Suprapubic skin (tissue), 4 donors: ENCODE results near the gene RBBP8. TPM values are rescaled to one million over a fixed set of nuclear protein-coding genes. Genes with fewer than 3 reads are reported as not detected.

ENCODE experiments used
- DNase-seq, 2 donors: peaks; one replicate each; pipeline ENCODE4 v3.0.0-alpha.2; 2019; ENCODE audit warnings: low spot score in 2 of 2
- H3K27ac ChIP-seq: fragments of 200-600 bp; sonication (generic); one replicate; pipeline ENCODE4 v1.5.1; 2019
- H3K27me3 ChIP-seq: fragments of 200-600 bp; sonication (generic); one replicate; pipeline ENCODE4 v1.5.1; 2019
- H3K36me3 ChIP-seq: fragments of 200-600 bp; sonication (generic); one replicate; pipeline ENCODE4 v1.5.1; 2019
- H3K4me1 ChIP-seq: fragments of 200-600 bp; sonication (generic); one replicate; pipeline ENCODE4 v1.5.1; 2019
- H3K4me3 ChIP-seq: fragments of 200-600 bp; sonication (generic); one replicate; pipeline ENCODE4 v1.5.1; 2019; ENCODE audit warnings: mild to moderate bottlenecking
- H3K9me3 ChIP-seq: fragments of 200-600 bp; sonication (generic); one replicate; pipeline ENCODE4 v1.5.1; 2019
- CTCF ChIP-seq, 2 donors: fragments of 200-600 bp in 1 of 2; fragments of 450-650 bp in 1 of 2; sonication (generic) in 1 of 2; IDR thresholded peaks; one replicate each; pipeline ENCODE4 v1.5.1; 2016 to 2019; ENCODE audit warnings: antibody characterized with exemption in 2 of 2, mild to moderate bottlenecking in 1 of 2, moderate library complexity in 1 of 2
- EP300 ChIP-seq: sonication (generic); formaldehyde crosslinking; IDR thresholded peaks from one replicate; pipeline ENCODE4 v1.6.1; 2017; ENCODE audit warnings: antibody characterized with exemption
- POLR2A ChIP-seq, 2 donors: fragments of 450-650 bp; IDR thresholded peaks; one replicate each; pipeline ENCODE4 v1.6.1; 2017; ENCODE audit warnings: antibody characterized with exemption in 2 of 2, mild to moderate bottlenecking in 2 of 2, moderate library complexity in 2 of 2
- POLR2AphosphoS5 ChIP-seq, 3 donors: sonication (generic); formaldehyde crosslinking; IDR thresholded peaks; one replicate each; pipeline ENCODE4 v1.6.1; 2017; ENCODE audit warnings: antibody characterized with exemption in 3 of 3
- WGBS: methylation state at CpG from one replicate; pipeline ENCODE4 v1.1.5; 2018; 5-methylcytosine and 5-hydroxymethylcytosine counted together
- total RNA-seq, 4 donors: library from RNA; depleted of rRNA; stranded (reverse); fragments of >200 nt; gene quantifications; one replicate each; pipeline ENCODE4 v1.1.0, GENCODE V29; 2016

RBBP8 gene
- total RNA-seq, 4 donors from 2014 or later: 41.0 to 78.1 (median 67.0) TPM

DNA sequence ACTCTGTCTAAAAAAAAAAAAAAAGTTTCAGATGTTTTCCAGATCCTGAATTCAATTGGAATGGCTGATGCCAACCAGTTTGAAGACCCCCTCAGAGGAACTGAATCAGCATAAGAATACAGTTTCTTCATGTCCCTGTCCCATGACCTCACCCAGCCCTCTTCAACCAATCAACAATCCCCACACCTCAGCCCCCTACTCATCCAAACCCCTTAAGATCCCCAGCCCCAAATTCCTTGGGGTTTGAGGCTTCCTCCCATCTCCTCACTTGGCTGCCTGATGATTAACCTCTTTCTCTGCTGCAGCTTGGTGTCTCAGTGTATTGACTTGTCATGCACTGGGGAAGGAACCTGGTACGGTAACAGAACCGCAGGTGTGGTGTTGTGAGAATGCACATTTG lies 104.5 kb downstream of the RBBP8 start:
- TF ChIP-seq POLR2A (IDR thresholded peaks at IDR 0.05) (no peak), CTCF (IDR thresholded peaks at IDR 0.05) (no peak), EP300 (no peak), POLR2AphosphoS5 (IDR thresholded peaks at IDR 0.05) (no peak)
- WGBS: 91% methylated on average over 2 of the region's 2 CpGs
- no peaks in the 10 kb centered on the region for H3K4me1 ChIP-seq
- DNase-seq: no peak
- no peaks in the 10 kb centered on the region for H3K9me3 ChIP-seq
- no peak overlapping the region for H3K4me3 ChIP-seq
- H3K27me3 ChIP-seq: no peaks in the 10 kb centered on the region
- H3K27ac ChIP-seq: no peak overlapping the region
- H3K36me3 ChIP-seq: no peaks in the 10 kb centered on the region

DNA sequence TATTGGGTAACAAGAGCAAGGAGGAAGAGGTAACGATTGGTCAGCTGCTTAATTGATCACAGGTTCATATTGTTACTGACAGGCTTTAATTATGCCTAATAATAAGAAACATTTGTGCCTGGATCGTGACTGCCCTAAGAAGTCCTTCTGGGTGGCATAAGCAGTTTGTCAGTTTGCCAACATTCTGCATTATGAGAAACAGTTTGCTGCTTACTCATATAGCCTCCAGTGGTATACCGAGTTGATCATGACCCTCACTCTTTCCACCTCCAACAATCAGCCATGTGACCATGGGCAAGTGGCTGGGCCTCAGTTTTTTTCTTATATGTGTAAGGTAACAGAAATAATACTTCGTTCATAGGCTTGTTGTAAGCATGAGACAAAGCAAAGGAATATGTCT lies 105.6 kb downstream of the RBBP8 start:
- no peak overlapping the region for H3K4me3 ChIP-seq
- TF ChIP-seq POLR2AphosphoS5 (IDR thresholded peaks at IDR 0.05) (no peak), EP300 (no peak), CTCF (IDR thresholded peaks at IDR 0.05) (no peak)

GRCh38 chr18:23042133-23042532 lies 109.0 kb downstream of the RBBP8 start:
- H3K4me1 ChIP-seq: no peaks in the 10 kb centered on the region
- H3K27me3 ChIP-seq: no peaks in the 10 kb centered on the region
- H3K9me3 ChIP-seq: no peaks in the 10 kb centered on the region
- DNase-seq: no peak
- H3K4me3 ChIP-seq: no peak overlapping the region
- H3K36me3 ChIP-seq: no peaks in the 10 kb centered on the region
- TF ChIP-seq POLR2AphosphoS5 (IDR thresholded peaks at IDR 0.05): no peak
- no peak for TF ChIP-seq CTCF (IDR thresholded peaks at IDR 0.05)
- TF ChIP-seq POLR2A (IDR thresholded peaks at IDR 0.05): no peak
- TF ChIP-seq EP300: no peak
- H3K27ac ChIP-seq: no peak overlapping the region

More for the DNA sequence above, 105.6 kb downstream of the RBBP8 start:
- Histone ChIP-seq H3K36me3 (no peaks in the 10 kb centered on the region), H3K27ac (no peak overlapping the region), H3K27me3 (no peaks in the 10 kb centered on the region), H3K9me3 (no peaks in the 10 kb centered on the region), H3K4me1 (no peaks in the 10 kb centered on the region)
- DNase-seq: no peak
- WGBS: 35% methylated on average over 4 of the region's 4 CpGs

DNA sequence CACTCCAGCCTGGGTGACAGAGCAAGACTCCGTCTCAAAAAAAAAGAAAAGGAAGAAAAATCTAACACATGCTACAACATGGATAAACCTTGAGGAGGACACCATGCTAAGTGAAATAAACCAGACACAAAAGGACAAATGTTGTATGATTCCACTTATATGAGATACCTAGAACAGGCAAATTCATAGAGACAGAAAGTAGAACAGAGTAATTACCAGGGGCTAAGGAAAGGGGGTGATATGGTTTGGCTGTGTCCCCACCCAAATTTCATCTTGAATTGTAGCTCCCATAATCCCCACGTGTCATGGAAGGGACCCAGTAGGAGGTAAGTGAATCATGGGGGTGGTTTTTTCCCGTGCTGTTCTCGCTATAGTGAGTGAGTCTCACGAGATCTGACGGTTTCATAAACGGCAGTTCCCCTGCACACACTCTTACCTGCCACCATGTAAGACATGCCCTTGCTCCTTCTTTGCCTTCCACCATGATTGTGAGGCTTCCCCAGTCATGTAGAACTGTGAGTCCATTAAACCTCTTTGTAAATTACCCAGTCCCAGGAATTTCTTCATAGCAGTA lies 110.8 kb downstream of the RBBP8 start:
- Histone ChIP-seq H3K27me3 (no peaks in the 10 kb centered on the region), H3K27ac (no peak overlapping the region), H3K36me3 (no peaks in the 10 kb centered on the region), H3K4me1 (no peaks in the 10 kb centered on the region), H3K4me3 (no peak overlapping the region), H3K9me3 (no peaks in the 10 kb centered on the region)
- no peak for DNase-seq
- 83% methylated on average over 7 of the region's 7 CpGs for WGBS
- TF ChIP-seq CTCF (IDR thresholded peaks at IDR 0.05) (no peak), POLR2AphosphoS5 (IDR thresholded peaks at IDR 0.05) (no peak), EP300 (no peak), POLR2A (IDR thresholded peaks at IDR 0.05) (no peak)

- 86% methylated on average over 5 of the region's 5 CpGs for WGBS
- no peak for TF ChIP-seq POLR2AphosphoS5 (IDR thresholded peaks at IDR 0.05)
- no peak for TF ChIP-seq CTCF (IDR thresholded peaks at IDR 0.05)
- TF ChIP-seq POLR2A (IDR thresholded peaks at IDR 0.05): no peak
- no peak for TF ChIP-seq EP300
Observed at GRCh38 chr18:23049698-23050373, 116.7 kb downstream of the RBBP8 start.

More at GRCh38 chr18:23049698-23050373, 116.7 kb downstream of the RBBP8 start:
- Histone ChIP-seq H3K4me1 (peaks cover 6% of the 10 kb centered on the region), H3K9me3 (no peaks in the 10 kb centered on the region), H3K36me3 (no peaks in the 10 kb centered on the region), H3K27me3 (no peaks in the 10 kb centered on the region), H3K27ac (no peak overlapping the region), H3K4me3 (no peak overlapping the region)
- no peak for DNase-seq
